ENCODE data around the gene TFAM. TPM values are rescaled to one million over a fixed set of nuclear protein-coding genes. Genes with fewer than 3 reads are reported as not detected.

The TFAM gene
- total RNA-seq, 2 experiments from 2014 or later = 108 to 112 TPM

Other genes with a start within 250 kb of the TFAM start
- 1 to 10 TPM; 7.1 to 8.1 TPM for gene IPMK, start 117.5 kb upstream of the TFAM start, total RNA-seq
- gene CISD1, start 116.2 kb upstream of the TFAM start, total RNA-seq = 10 to 100 TPM; 29.9 to 49.2 TPM
- 10 to 100 TPM; 12.7 to 15.3 TPM for gene UBE2D1, start 50.4 kb upstream of the TFAM start, total RNA-seq
- gene BICC1, start 127.5 kb downstream of the TFAM start, total RNA-seq = not detected

Measured in activated CD4-positive, alpha-beta T cell treated with anti-CD3 and anti-CD28 coated beads for 36 hours (primary cell).